HG02759 (cell line): ENCODE results near the gene BMP6.
"Not testable (repeated sequence)": the region's sequence is repeated elsewhere in the genome, so short reads cannot be mapped to it uniquely, and the experiment has no call there.

ENCODE experiments used
- ATAC-seq: cut with Tn5 transposase; IDR thresholded peaks from one replicate; pipeline ENCODE4 v1.9.1; 2021; ENCODE audit warnings: mild to moderate bottlenecking, moderate library complexity; ENCODE audit not compliant: unreplicated experiment

Gene BMP6

GRCh38 chr6:7786214-7786661 lies 60.3 kb downstream of the BMP6 start:
- ATAC-seq: no peak

- no peak for ATAC-seq
These were observed 61.3 kb downstream of the BMP6 start for GRCh38 chr6:7787137-7787608.

GRCh38 chr6:7787731-7788130 lies 61.8 kb downstream of the BMP6 start:
- ATAC-seq: no peak

GRCh38 chr6:7794509-7794908 lies 68.6 kb downstream of the BMP6 start:
- ATAC-seq: no peak

GRCh38 chr6:7797386-7797785 lies 71.5 kb downstream of the BMP6 start:
- no peak for ATAC-seq

- no peak for ATAC-seq
These were observed 72.9 kb downstream of the BMP6 start for GRCh38 chr6:7798751-7799150.

- ATAC-seq: no peak
These were observed 76.8 kb downstream of the BMP6 start for GRCh38 chr6:7802662-7803061.

GRCh38 chr6:7803214-7803613 lies 77.3 kb downstream of the BMP6 start:
- ATAC-seq: no peak

- no peak for ATAC-seq
These were observed 79.4 kb downstream of the BMP6 start for GRCh38 chr6:7805078-7805849.

GRCh38 chr6:7805850-7806214 lies 79.9 kb downstream of the BMP6 start:
- no peak for ATAC-seq

GRCh38 chr6:7806711-7807110 lies 80.8 kb downstream of the BMP6 start:
- ATAC-seq: no peak

- no peak for ATAC-seq
These were observed 83.4 kb downstream of the BMP6 start for GRCh38 chr6:7809346-7809745.

- ATAC-seq: no peak
These were observed 85.5 kb downstream of the BMP6 start for GRCh38 chr6:7811441-7811840.

GRCh38 chr6:7812623-7813022 lies 86.7 kb downstream of the BMP6 start:
- ATAC-seq: no peak

GRCh38 chr6:7813193-7813592 lies 87.3 kb downstream of the BMP6 start:
- ATAC-seq: no peak

GRCh38 chr6:7813704-7814103 lies 87.8 kb downstream of the BMP6 start:
- ATAC-seq: no peak

GRCh38 chr6:7815716-7816115 lies 89.8 kb downstream of the BMP6 start:
- ATAC-seq: no peak

- not testable (repeated sequence) for ATAC-seq
These were observed 91.3 kb downstream of the BMP6 start for GRCh38 chr6:7817184-7817583.

GRCh38 chr6:7818257-7819214 lies 92.6 kb downstream of the BMP6 start:
- no peak for ATAC-seq

GRCh38 chr6:7819431-7820015 lies 93.6 kb downstream of the BMP6 start:
- no peak for ATAC-seq

- no peak for ATAC-seq
These were observed 94.5 kb downstream of the BMP6 start for GRCh38 chr6:7820288-7820835.
